Pancreas (tissue), 10 donors: Measurements from ENCODE around the gene GREB1L. TPM values are rescaled to one million over a fixed set of nuclear protein-coding genes. Genes with fewer than 3 reads are reported as not detected.
A peak's percentile ranks its signal among the peaks of the same experiment; 100 is the strongest.

ENCODE experiments used
- ATAC-seq, 4 donors: fragments of 200-7000 bp; cut with Tn5 transposase; one replicate each; pipeline versions ENCODE4 v1.8.0 to v1.9.1; 2020; ENCODE audit warnings: mild to moderate bottlenecking in 4 of 4, moderate library complexity in 4 of 4
- DNase-seq, 6 donors: peaks; one replicate each; pipeline ENCODE4 v3.0.0-alpha.2; 2020
- FAIRE-seq: peaks from 2 replicates; lab custom pipeline; 2012; peaks lifted over from hg19 to GRCh38; lab: Jason Lieb, UNC
- H3K27ac ChIP-seq, 4 donors: fragments of 200-600 bp; sonication (generic); 1 replicate in 3 of 4; 2 replicates in 1 of 4; pipeline versions ENCODE4 v1.5.0 to v1.8.0; 2020
- H3K27me3 ChIP-seq, 4 donors: fragments of 200-600 bp; one replicate each; pipeline ENCODE4 v1.8.0; 2021
- H3K36me3 ChIP-seq, 3 donors: fragments of 200-600 bp; sonication (generic) in 1 of 3; one replicate each; pipeline versions ENCODE4 v1.5.0 to v1.8.0; 2020 to 2021
- H3K4me1 ChIP-seq, 3 donors: fragments of 200-600 bp; one replicate each; pipeline ENCODE4 v1.8.0; 2021
- H3K4me3 ChIP-seq, 4 donors: fragments of 200-600 bp; sonication (generic) in 2 of 4; one replicate each; pipeline versions ENCODE4 v1.5.0 to v1.8.0; 2020 to 2021
- H3K9me3 ChIP-seq, 4 donors: fragments of 200-600 bp; one replicate each; pipeline ENCODE4 v1.8.0; 2021
- WGBS, 2 donors: extraction: QIAGEN DNeasy Blood & Tissue Kit; methylation state at CpG; one replicate each; pipeline ENCODE4 v1.1.7; 2013; 5-methylcytosine and 5-hydroxymethylcytosine counted together
- intact Hi-C, 3 donors: fragments of 100-400 bp; cut with DNase I; formaldehyde crosslinking; loops; one replicate each; pipeline versions ENCODE4 v1.11.1 to v1.14.2; 2022
- polyA plus RNA-seq, 2 donors: library from polyadenylated mRNA; stranded (reverse); fragments of 200-250 nt; gene quantifications; one replicate each; pipeline ENCODE4 v1.2.3, GENCODE V29; 2013
- total RNA-seq, 6 donors: library from RNA; stranded (reverse); fragmentation: NEBNext Ultra II Directional in 4 of 6; extraction: Animal tissue kit (Norgen Biotek cat#: 25700) in 4 of 6; gene quantifications; one replicate each; pipeline versions ENCODE4 v1.2.1 to v1.2.4, GENCODE V29; 2021 to 2023
- TF ChIP-seq, protein P1 (sequence below), 4 donors: fragments of 200-600 bp; sonication (generic) in 3 of 4; IDR thresholded peaks; one replicate each; pipeline versions ENCODE4 v1.5.0 to v1.8.0; 2021; ENCODE audit warnings: antibody characterized with exemption in 4 of 4
- donor health status: healthy with polysubstance abuse.
- donor health status: DM: no; HTN: no; CAD: no; lungs with moderate emphysema.
- donor health status: DM: no; HTN: no; CAD: no.
- donor health status: control.
- donor health status: control.
- donor health status: Bipolar disorder and iron deficiency.
- donor health status: DM: yes; HTN: yes; CAD: no.
- donor health status: DM: no; HTN: no; CAD: no.
- donor health status: DM: no; HTN: no; CAD: no.
- donor health status: DM: yes; HTN: yes; CAD: no.

GREB1L gene
- total and polyA plus RNA-seq, 8 donors, result 0.03 to 0.34 (median 0.19) TPM; not detected in 2

GRCh38 chr18:21262244-21262643 lies 20.2 kb downstream of the GREB1L start:
- Histone ChIP-seq H3K36me3 (no peaks in the 10 kb centered on the region), H3K4me3 (no peak overlapping the region), H3K9me3 (no peaks in the 10 kb centered on the region), H3K27me3 (peaks cover 0 to 5% (median 0%) of the 10 kb centered on the region in 4 donors), H3K27ac (no peak overlapping the region), H3K4me1 (no peaks in the 10 kb centered on the region)
- TF ChIP-seq, protein P1, sequence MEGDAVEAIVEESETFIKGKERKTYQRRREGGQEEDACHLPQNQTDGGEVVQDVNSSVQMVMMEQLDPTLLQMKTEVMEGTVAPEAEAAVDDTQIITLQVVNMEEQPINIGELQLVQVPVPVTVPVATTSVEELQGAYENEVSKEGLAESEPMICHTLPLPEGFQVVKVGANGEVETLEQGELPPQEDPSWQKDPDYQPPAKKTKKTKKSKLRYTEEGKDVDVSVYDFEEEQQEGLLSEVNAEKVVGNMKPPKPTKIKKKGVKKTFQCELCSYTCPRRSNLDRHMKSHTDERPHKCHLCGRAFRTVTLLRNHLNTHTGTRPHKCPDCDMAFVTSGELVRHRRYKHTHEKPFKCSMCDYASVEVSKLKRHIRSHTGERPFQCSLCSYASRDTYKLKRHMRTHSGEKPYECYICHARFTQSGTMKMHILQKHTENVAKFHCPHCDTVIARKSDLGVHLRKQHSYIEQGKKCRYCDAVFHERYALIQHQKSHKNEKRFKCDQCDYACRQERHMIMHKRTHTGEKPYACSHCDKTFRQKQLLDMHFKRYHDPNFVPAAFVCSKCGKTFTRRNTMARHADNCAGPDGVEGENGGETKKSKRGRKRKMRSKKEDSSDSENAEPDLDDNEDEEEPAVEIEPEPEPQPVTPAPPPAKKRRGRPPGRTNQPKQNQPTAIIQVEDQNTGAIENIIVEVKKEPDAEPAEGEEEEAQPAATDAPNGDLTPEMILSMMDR (IDR thresholded peaks at IDR 0.05), result no peak
- DNase-seq (no peak), FAIRE-seq (no peak), ATAC-seq (no peak)
- intact Hi-C loops, result no loop called here
- 80 to 91% methylated on average over 2 of the region's 2 CpGs for WGBS, 2 donors

DNA sequence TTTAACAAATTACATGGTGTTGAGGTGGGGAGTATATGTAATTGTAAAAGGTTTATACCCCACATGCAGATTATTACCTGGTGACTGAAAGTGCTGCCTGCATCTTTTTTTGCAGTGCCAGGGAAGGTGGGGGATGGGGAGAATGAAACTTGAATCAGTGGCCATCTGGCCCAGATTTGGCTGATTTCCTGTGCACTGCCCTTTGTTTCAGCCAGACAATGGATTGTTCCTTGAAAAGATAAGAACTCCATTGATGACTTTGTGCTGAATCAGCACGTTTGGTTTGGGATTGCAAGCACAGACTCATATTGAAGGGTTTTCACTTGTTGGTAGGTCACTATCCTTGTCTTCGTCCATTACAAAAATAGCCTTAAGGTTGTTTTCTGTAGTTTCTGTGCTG lies 20.9 kb downstream of the GREB1L start:
- H3K4me3 ChIP-seq, result no peak overlapping the region
- FAIRE-seq, result no peak
- peaks cover 0 to 5% (median 0%) of the 10 kb centered on the region in 4 donors for H3K27me3 ChIP-seq
- ATAC-seq, result no peak
- no peaks in the 10 kb centered on the region for H3K4me1 ChIP-seq
- H3K36me3 ChIP-seq, result no peaks in the 10 kb centered on the region
- TF ChIP-seq, protein P1 (IDR thresholded peaks at IDR 0.05), result no peak
- H3K9me3 ChIP-seq, result no peaks in the 10 kb centered on the region
- no peak overlapping the region for H3K27ac ChIP-seq
- no peak for DNase-seq
- WGBS, 2 donors, result 67 to 77% methylated on average over 2 of the region's 2 CpGs
- intact Hi-C loops, result no loop called here

GRCh38 chr18:21264651-21265050 lies 22.6 kb downstream of the GREB1L start:
- Histone ChIP-seq H3K4me3 (no peak overlapping the region), H3K36me3 (no peaks in the 10 kb centered on the region), H3K27ac (no peak overlapping the region), H3K9me3 (no peaks in the 10 kb centered on the region), H3K27me3 (peaks cover 0 to 5% (median 0%) of the 10 kb centered on the region in 4 donors), H3K4me1 (no peaks in the 10 kb centered on the region)
- TF ChIP-seq, protein P1 (IDR thresholded peaks at IDR 0.05), result no peak
- DNase-seq, result peak in 2 of 6 donors; percentile 11 to 25
- intact Hi-C loops, result no loop called here
- WGBS, 2 donors, result 24 to 38% methylated on average over 2 of the region's 2 CpGs
- ATAC-seq, result peak; percentile 74 to 98 (median 90)
- FAIRE-seq, result no peak

GRCh38 chr18:21265971-21266673 lies 24.1 kb downstream of the GREB1L start:
- intact Hi-C loops, result no loop called here
- no peak for FAIRE-seq

More at GRCh38 chr18:21265971-21266673, 24.1 kb downstream of the GREB1L start:
- Histone ChIP-seq H3K4me1 (no peaks in the 10 kb centered on the region), H3K4me3 (no peak overlapping the region), H3K27me3 (peaks cover 0 to 5% (median 0%) of the 10 kb centered on the region in 4 donors), H3K27ac (no peak overlapping the region), H3K9me3 (no peaks in the 10 kb centered on the region), H3K36me3 (no peaks in the 10 kb centered on the region)
- DNase-seq, result no peak
- TF ChIP-seq, protein P1 (IDR thresholded peaks at IDR 0.05), result no peak
- WGBS, 2 donors, result 92 to 93% methylated on average over 3 of the region's 3 CpGs
- no peak for ATAC-seq
